Vagina (tissue), 2 donors: ENCODE data around the gene RPF1.

Experiments used
- CTCF ChIP-seq, 3 experiments: fragments of 450-650 bp in 2 of 3; fragments of 200-600 bp in 1 of 3; sonication (generic) in 1 of 3; IDR thresholded peaks; one replicate each; pipeline ENCODE4 v1.5.1; 2017 to 2019; ENCODE audit warnings: antibody characterized with exemption in 3 of 3, mild to moderate bottlenecking in 2 of 3, moderate library complexity in 2 of 3
- POLR2A ChIP-seq, 2 donors: fragments of 450-650 bp; IDR thresholded peaks; one replicate each; pipeline ENCODE4 v1.6.1; 2017; ENCODE audit warnings: antibody characterized with exemption in 2 of 2, mild to moderate bottlenecking in 2 of 2, moderate library complexity in 2 of 2
- POLR2AphosphoS5 ChIP-seq, 2 donors: sonication (generic); formaldehyde crosslinking; IDR thresholded peaks; one replicate each; pipeline ENCODE4 v1.9.0; 2017; ENCODE audit warnings: antibody characterized with exemption in 2 of 2, mild to moderate bottlenecking in 2 of 2, low read depth in 1 of 2; ENCODE audit not compliant: insufficient read depth in 1 of 2

- no peak for TF ChIP-seq POLR2A (IDR thresholded peaks at IDR 0.05)
- no peak for TF ChIP-seq CTCF (IDR thresholded peaks at IDR 0.05)
- no peak for TF ChIP-seq POLR2AphosphoS5 (IDR thresholded peaks at IDR 0.05; ENCODE audit: insufficient read depth in 1 of 2, low read depth in 1 of 2)
These were observed 44.1 kb upstream of the RPF1 start for GRCh38 chr1:84434801-84435549.
